Measurements from ENCODE around the gene KCNA5.

KCNA5 gene

GRCh38 chr12:5094986-5095385, 51.3 kb downstream of the KCNA5 start:
- DNase-seq (ENCODE audit: insufficient read length, low spot score), result no peak
- no peak for FAIRE-seq
- no peak for TF ChIP-seq CTCF (IDR thresholded peaks at IDR 0.05; ENCODE audit: insufficient read depth, missing control alignments)
